Ureter (tissue), 1 donor: Measurements from ENCODE around the gene GGACT. TPM values are rescaled to one million over a fixed set of nuclear protein-coding genes. Genes with fewer than 3 reads are reported as not detected.

Source experiments
- DNase-seq: peaks from one replicate; pipeline ENCODE4 v3.0.0-alpha.2; 2020; ENCODE audit warnings: low spot score
- total RNA-seq: library from RNA; stranded (reverse); gene quantifications from one replicate; pipeline ENCODE4 v1.2.4, GENCODE V29; 2023
- donor health status: DM: yes; HTN: yes; CAD: no.

Gene GGACT
- total RNA-seq, 1 donor from 2014 or later, result 8.5 TPM

- DNase-seq, result no peak
Observed at GRCh38 chr13:100513987-100514670, 74.5 kb downstream of the GGACT start.

GRCh38 chr13:100513171-100513570 lies 75.4 kb downstream of the GGACT start:
- DNase-seq, result no peak

GRCh38 chr13:100512422-100512821 lies 76.2 kb downstream of the GGACT start:
- DNase-seq, result no peak

GRCh38 chr13:100511466-100511865 lies 77.1 kb downstream of the GGACT start:
- no peak for DNase-seq

- no peak for DNase-seq
Observed at GRCh38 chr13:100510208-100510957, 78.2 kb downstream of the GGACT start.

DNA sequence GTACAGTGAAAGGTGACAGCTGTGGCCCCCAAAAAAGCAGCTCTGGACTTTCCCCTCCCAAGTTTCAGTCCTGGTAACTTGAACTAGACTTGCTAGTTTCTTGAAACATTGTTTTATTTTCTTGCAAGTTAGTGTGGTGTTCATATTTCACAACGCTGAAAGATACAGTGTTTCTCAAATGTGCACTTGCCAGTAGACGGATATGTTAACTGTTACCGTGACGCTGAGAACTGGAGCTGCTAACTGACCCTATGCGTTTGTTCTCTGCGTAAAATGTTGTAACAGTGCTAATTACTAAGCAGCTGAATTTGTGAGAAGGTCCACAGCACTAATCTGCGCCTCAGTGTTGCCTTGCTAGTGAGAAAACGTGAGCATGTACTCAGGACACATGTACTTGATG lies 79.6 kb downstream of the GGACT start:
- no peak for DNase-seq

DNA sequence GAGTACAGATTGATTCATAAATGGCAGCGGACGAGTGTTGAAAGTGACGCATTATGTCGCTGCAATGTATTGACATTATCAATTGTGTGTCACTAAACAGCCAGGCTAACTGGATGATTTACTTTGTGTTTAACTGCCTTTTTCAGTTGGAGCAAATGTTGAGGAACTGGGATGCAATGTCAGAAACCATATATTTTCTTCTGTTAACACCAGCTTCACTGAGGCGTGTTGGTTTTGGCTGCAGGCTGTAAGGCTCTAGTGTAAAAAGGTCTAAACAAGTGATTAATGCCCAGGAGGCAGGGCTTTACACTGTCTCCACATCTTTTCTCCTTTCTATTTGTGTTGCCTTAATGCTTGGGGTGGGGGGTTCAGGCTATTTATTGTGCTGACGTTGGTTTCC lies 80.1 kb downstream of the GGACT start:
- no peak for DNase-seq

- no peak for DNase-seq
Observed at GRCh38 chr13:100506600-100507422, 81.8 kb downstream of the GGACT start.

DNA sequence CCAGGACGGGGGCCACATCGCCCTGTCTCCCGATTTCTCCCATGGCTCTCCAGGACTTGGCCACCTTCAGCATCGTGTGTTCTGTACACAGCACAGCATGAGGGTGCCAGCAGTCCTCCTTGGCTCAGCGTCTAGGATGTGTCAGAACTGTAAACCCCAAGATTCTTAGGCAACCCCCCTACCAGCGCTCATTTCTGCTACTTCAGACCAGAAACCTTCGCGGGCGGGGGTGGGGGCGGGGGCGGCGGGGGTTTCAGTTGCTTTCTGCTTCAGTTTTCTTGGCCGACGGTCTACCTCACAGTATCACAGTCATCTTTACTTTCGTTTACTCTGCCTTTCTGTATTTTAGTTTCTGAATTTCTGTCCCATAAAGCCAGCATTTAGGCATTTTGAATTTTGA lies 82.4 kb downstream of the GGACT start:
- DNase-seq, result no peak

DNA sequence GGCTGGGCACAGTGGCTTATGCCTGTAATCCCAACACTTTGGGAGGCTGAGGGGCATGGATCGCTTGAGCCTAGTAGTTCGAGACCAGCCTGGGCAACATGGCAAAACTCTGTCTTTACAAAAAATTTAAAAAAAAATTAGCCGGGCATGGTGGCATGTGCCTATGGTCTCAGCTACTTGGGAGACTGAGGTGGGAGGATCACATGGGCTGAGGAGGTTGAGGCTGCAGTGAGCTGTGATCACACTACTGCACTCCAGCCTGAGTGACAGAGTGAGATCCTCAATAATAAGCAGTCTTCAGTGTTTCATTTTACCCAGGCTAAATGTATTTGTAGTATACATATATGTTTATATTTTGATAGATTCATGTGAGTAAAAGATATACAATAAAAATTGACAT lies 85.0 kb downstream of the GGACT start:
- DNase-seq, result no peak

GRCh38 chr13:100502446-100502845 lies 86.1 kb downstream of the GGACT start:
- no peak for DNase-seq

GRCh38 chr13:100497389-100497788 lies 91.2 kb downstream of the GGACT start:
- no peak for DNase-seq

DNA sequence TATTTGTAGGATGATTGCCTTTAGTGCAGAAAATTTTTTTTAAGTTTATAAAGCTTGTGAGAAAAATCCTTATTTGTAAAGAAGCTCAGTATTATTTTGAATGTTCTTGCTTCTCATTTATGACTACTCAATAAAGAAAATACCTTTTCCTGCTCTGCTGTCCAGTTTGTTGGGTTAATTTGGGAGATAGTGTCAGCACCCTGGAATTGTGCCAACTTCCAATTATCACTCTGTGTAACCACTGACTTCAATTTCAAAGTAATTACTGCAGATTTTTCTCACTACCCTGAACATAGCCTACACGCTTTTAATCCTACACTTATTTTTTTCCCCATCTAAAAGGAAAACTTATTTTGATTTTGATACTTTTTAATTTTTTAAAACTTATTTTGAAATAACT lies 93.1 kb downstream of the GGACT start:
- no peak for DNase-seq

DNA sequence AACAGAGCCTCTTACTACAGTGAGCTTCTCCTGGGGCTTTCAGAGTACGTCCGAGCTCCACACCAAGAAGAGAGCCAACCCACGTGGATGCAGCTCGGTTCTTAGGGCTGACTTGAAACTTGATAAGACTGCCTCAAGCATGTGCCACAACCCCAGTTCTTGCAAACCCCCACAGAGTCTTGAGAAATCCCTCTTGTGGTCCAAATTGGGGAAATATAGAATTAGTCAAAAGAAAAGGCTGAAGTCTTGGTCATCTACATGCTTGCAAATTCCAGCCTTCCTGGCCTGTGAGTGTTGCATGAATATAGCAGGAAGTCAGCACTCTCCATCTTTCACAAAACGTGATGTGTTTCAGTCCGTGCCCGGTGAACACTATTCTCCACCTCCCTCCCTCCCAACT lies 95.2 kb downstream of the GGACT start:
- DNase-seq, result no peak

DNA sequence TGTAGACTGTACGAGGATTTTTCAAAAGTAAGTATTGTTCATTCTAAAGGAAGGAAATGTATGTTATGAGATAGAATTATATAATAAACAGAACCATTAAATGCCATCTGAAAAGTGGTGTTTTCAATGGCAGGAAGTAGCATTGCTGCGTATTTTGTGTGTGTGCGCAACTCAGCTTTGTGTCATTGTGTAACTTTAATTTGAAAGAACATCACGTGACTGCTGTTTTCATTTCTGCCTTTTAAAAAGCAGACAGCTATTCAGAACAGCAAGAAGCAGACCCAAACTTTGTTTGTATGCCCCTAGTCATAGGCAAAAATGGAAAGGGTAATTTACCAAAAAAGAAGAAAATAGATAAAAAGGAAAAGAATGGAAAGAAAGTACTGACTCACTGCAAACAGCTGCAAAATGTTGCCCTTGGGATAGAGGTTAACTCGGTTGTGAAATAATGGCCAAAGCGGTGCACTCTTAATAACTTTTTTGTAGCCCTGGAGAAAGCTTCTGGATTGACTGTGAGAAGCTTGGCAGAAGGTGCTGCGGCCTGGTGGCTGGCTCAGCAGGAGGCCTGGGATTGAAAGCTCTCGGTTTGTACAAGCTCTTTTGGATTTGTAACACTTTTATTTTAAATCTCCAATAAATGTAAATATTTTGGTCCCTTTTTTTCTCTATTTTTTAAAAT lies 97.3 kb downstream of the GGACT start:
- DNase-seq, result no peak

- DNase-seq, result no peak
Observed at GRCh38 chr13:100490692-100491091, 97.9 kb downstream of the GGACT start.

GRCh38 chr13:100485265-100485664 lies 103.3 kb downstream of the GGACT start:
- DNase-seq, result no peak

DNA sequence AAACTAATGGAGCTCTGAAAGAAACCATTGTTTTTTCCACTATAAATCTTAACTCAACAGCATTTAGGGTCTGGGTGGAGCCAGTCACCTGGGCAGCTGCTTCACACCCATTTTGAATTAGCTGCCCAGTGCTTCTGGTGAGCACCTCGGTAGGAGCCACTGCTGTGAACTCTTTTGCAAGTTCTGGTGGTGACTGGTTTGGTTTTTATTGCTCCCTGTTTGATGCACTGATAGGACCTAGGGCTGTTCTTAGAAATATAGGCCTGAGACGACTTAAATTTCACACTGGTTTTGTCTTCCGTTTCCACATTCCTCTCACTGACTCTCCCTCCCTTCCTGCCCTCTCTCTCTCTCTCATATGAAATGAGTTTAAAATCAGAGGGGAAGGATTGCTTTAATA lies 103.9 kb downstream of the GGACT start:
- DNase-seq, result no peak

GRCh38 chr13:100483841-100484381 lies 104.7 kb downstream of the GGACT start:
- no peak for DNase-seq

DNA sequence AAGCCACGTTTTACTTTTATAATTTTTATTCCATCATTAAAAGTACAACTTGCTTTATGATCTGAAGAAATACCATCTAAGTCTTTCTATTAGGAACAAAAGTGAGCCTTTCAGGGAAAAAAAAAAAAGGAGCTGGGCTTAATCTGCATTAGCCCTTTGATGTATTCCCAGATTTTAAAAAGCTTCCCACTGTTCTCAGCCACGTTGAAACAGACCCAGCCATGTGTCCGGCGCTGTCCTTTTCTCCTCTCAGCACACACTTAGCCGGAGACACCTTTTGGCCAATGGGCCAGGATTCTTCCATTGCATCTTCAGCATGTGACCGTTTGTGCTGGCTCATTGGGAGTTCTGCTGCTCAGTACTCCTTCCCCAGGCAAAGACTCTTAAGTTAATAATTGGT lies 105.5 kb downstream of the GGACT start:
- no peak for DNase-seq

DNA sequence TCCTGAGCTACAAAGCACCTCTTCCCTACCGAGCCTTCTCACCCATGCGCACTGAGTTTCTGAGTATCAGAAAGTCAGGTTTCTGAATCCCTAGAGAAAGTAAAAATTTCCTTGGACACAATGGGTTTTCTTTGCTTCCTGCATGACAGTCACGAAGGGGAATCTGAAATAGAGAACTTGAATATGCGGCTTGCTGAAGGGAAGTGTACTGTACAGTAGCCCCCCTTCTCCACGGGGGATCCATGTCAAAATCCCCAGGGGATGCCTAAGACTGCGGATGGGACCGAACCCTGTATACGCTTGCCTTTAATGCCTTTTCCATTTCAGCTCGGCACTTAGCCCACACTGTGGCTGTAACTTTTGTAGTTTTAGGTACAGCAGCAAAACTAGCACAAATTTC lies 107.9 kb downstream of the GGACT start:
- DNase-seq, result no peak
